Measurements from ENCODE around the gene GHRHR. TPM values are rescaled to one million over a fixed set of nuclear protein-coding genes. Genes with fewer than 3 reads are reported as not detected.

Gene GHRHR
- total RNA-seq, 2 experiments from 2014 or later, result not detected

DNA sequence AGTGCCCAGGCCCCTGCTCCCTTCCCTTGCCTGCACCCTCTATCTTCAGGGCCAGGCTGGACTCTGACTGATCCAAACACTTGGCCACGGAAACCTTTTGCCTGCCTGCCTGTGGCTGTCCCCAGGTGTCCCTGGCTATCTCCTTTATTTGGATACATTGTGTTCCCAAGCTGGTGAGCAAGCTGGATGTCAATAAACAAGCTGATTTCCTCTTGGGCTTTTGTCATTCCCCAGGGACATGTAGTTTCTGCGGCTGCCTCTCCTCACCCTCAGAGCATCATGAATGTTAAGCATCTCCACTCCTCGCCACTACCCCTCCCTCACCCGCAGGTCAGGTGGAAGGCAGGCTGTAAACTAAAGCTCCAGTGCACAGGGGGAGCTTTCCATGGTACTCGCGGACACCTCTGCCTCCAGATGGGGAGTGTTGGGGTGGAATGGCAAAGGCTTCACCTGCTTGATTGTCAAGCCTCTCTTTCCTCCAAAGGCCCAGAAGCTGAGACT is 6.9 kb downstream of the GHRHR start:
- no peak for ATAC-seq
- Mint-ChIP-seq H3K4me3 (no peak overlapping the region), H3K27ac (no peak overlapping the region), H3K4me1 (peaks cover 2% of the 10 kb centered on the region), H3K27me3 (peaks cover 22% of the 10 kb centered on the region), H3K9me3 (ENCODE audit: low read depth) (no peaks in the 10 kb centered on the region), H3K36me3 (ENCODE audit: low read depth) (no peaks in the 10 kb centered on the region)
- CTCF ChIA-PET, result interaction anchor here (0.7 to 1.5 kb wide), 5 partner anchors 13 to 152 kb away, joined by 3 to 5 read pairs (median 4); no protein-coding TSS in a partner anchor
- POLR2A ChIA-PET, result no interaction called here
- intact Hi-C loops (cut with DNase I, micrococcal nuclease), result loop anchor here in 1 of 2 experiments (10.0 kb wide), 1 partner anchor 266 kb away; no protein-coding TSS in a partner anchor
- DNase-seq, result no peak

- H3K9me3 Mint-ChIP-seq (ENCODE audit: low read depth), result no peaks in the 10 kb centered on the region
- H3K4me3 Mint-ChIP-seq, result no peak overlapping the region
- no peaks in the 10 kb centered on the region for H3K36me3 Mint-ChIP-seq (ENCODE audit: low read depth)
- DNase-seq, result no peak
- peaks cover 22% of the 10 kb centered on the region for H3K27me3 Mint-ChIP-seq
- ATAC-seq, result no peak
- CTCF ChIA-PET, result interaction anchor here (0.5 to 1.4 kb wide), 6 partner anchors 12 to 466 kb away, joined by 3 to 5 read pairs (median 4); no protein-coding TSS in a partner anchor
- no peak overlapping the region for H3K27ac Mint-ChIP-seq
- intact Hi-C loops (cut with DNase I, micrococcal nuclease), result loop anchor here in 1 of 2 experiments (10.0 kb wide), 1 partner anchor 267 kb away; no protein-coding TSS in a partner anchor
- POLR2A ChIA-PET, result no interaction called here
- H3K4me1 Mint-ChIP-seq, result peaks cover 2% of the 10 kb centered on the region
Observed at GRCh38 chr7:30971440-30971839, 7.7 kb downstream of the GHRHR start.

DNA sequence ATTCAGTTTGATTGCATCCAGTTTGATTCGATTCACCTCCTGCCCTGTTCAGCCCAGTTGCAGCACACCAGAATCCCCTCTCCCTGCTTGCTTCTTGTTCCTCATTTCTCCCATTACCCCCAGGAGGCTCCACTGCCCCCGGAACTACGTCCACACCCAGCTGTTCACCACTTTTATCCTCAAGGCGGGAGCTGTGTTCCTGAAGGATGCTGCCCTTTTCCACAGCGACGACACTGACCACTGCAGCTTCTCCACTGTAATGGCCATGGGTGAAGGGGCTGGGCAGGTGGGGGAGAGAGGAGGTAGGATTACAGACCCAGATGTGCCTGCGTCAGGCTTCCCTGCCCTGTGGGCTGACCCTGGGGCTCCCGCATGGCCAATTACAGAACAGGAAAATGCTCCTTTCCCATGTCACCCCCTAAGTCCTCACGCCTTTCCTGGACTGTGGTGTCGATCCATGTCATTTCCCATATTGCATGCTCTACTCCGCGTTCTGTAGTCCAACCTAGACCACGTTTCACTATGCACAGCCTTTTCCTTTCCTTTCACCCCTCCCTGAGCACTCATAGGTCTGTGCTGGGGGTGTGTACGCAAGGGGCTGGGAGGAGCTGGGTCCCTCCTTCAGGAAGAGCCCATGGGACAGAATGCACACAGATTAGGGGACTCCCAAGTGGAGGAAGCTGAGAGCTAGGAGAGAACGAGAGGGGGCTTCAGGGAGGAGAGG is 8.2 kb downstream of the GHRHR start:
- no peak overlapping the region for H3K27ac Mint-ChIP-seq
- no peak for DNase-seq
- no peaks in the 10 kb centered on the region for H3K9me3 Mint-ChIP-seq (ENCODE audit: low read depth)
- intact Hi-C loops (cut with DNase I, micrococcal nuclease), result loop anchor here in 1 of 2 experiments (10.0 kb wide), 1 partner anchor 267 kb away; no protein-coding TSS in a partner anchor
- no peaks in the 10 kb centered on the region for H3K36me3 Mint-ChIP-seq (ENCODE audit: low read depth)
- peaks cover 2% of the 10 kb centered on the region for H3K4me1 Mint-ChIP-seq
- no peak for ATAC-seq
- peaks cover 25% of the 10 kb centered on the region for H3K27me3 Mint-ChIP-seq
- ChIA-PET POLR2A (interaction anchor here (0.6 kb wide), 1 partner anchor 11 kb away, joined by 3 read pairs; no protein-coding TSS in a partner anchor), CTCF (interaction anchor here (0.5 to 2.7 kb wide), 4 partner anchors 20 to 466 kb away, joined by 3 to 14 read pairs (median 4); no protein-coding TSS in a partner anchor)
- H3K4me3 Mint-ChIP-seq, result no peak overlapping the region

DNA sequence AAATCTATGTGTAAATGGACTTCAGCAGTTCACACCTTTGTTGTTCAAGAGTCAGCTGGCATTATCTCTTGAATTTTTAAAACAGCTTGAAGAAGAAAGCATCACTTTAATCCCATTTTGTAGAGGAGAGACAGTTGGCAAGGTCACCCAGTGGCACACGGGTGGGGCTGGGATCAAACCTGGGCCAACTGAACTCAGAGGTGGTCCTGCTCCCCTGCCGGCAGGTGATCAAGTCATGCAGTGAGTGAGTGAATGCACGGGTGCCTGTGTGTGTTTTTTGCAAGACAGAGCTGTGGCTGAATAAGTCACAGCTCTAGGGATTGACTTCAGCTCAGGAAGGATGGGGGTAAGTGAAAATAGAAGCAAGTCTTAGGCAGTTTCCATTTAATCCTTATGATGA is 9.5 kb downstream of the GHRHR start:
- Mint-ChIP-seq H3K4me1 (peaks cover 2% of the 10 kb centered on the region), H3K9me3 (ENCODE audit: low read depth) (no peaks in the 10 kb centered on the region), H3K27me3 (peaks cover 26% of the 10 kb centered on the region), H3K36me3 (ENCODE audit: low read depth) (no peaks in the 10 kb centered on the region), H3K4me3 (no peak overlapping the region), H3K27ac (no peak overlapping the region)
- intact Hi-C loops (cut with DNase I, micrococcal nuclease), result loop anchor here in 1 of 2 experiments (10.0 kb wide), 1 partner anchor 268 kb away; no protein-coding TSS in a partner anchor
- ATAC-seq, result no peak
- POLR2A ChIA-PET, result no interaction called here
- no peak for DNase-seq
- CTCF ChIA-PET, result interaction anchor here (0.6 to 2.7 kb wide), 3 partner anchors 10 to 101 kb away, joined by 3 to 14 read pairs (median 10); no protein-coding TSS in a partner anchor

GRCh38 chr7:30973791-30974604 is 10.2 kb downstream of the GHRHR start:
- ChIA-PET CTCF (interaction anchor here (2.3 to 2.7 kb wide), 2 partner anchors 9 to 35 kb away, joined by 10 to 14 read pairs; no protein-coding TSS in a partner anchor), POLR2A (no interaction called here)
- Mint-ChIP-seq H3K4me1 (peaks cover 2% of the 10 kb centered on the region), H3K9me3 (ENCODE audit: low read depth) (no peaks in the 10 kb centered on the region), H3K27me3 (peaks cover 26% of the 10 kb centered on the region), H3K27ac (no peak overlapping the region), H3K4me3 (no peak overlapping the region), H3K36me3 (ENCODE audit: low read depth) (no peaks in the 10 kb centered on the region)
- ATAC-seq, result no peak
- intact Hi-C loops (cut with DNase I, micrococcal nuclease), result loop anchor here (1.0 to 10.0 kb wide), 3 partner anchors 35 to 269 kb away; no protein-coding TSS in a partner anchor
- no peak for DNase-seq

DNA sequence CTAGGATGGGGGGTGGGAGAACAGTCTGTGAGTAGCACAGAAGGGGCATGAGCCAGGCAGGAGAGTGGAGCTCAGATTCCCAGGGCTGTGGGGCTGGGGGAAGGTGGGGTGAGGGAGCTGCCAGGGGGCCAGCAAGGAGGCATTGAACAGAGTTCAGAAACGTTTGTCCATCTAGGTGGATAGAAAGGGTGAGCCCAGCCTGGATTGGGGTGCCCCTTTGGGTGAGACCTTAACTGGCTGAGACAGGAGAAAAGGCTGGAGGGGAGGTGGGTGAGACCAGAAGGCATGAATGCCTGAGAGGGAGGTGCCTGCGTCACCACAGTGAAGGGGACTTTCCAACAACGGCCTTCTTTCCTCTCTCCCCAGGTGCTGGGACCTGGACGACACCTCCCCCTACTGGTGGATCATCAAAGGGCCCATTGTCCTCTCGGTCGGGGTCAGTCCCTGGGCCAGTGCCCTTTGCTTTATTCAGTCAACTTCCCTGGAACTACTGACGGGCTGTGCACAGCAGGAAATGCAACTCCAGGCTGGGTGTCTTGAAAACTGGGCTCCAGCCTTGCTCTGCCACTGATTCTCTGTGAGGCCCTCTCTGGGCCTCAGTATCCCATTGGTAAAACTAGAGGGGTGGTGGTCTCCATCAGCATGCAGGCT is 11.0 kb downstream of the GHRHR start:
- Mint-ChIP-seq H3K27me3 (peaks cover 26% of the 10 kb centered on the region), H3K4me3 (no peak overlapping the region), H3K36me3 (ENCODE audit: low read depth) (no peaks in the 10 kb centered on the region), H3K4me1 (peaks cover 2% of the 10 kb centered on the region), H3K9me3 (ENCODE audit: low read depth) (no peaks in the 10 kb centered on the region), H3K27ac (no peak overlapping the region)
- intact Hi-C loops (cut with DNase I, micrococcal nuclease), result loop anchor here (1.0 to 10.0 kb wide), 4 partner anchors 36 to 270 kb away; no protein-coding TSS in a partner anchor
- CTCF ChIA-PET, result interaction anchor here (0.7 to 2.7 kb wide), 4 partner anchors 9 to 217 kb away, joined by 3 to 14 read pairs (median 7); no protein-coding TSS in a partner anchor
- DNase-seq, result peak; percentile 81
- POLR2A ChIA-PET, result no interaction called here
- peak; percentile 95 for ATAC-seq

DNA sequence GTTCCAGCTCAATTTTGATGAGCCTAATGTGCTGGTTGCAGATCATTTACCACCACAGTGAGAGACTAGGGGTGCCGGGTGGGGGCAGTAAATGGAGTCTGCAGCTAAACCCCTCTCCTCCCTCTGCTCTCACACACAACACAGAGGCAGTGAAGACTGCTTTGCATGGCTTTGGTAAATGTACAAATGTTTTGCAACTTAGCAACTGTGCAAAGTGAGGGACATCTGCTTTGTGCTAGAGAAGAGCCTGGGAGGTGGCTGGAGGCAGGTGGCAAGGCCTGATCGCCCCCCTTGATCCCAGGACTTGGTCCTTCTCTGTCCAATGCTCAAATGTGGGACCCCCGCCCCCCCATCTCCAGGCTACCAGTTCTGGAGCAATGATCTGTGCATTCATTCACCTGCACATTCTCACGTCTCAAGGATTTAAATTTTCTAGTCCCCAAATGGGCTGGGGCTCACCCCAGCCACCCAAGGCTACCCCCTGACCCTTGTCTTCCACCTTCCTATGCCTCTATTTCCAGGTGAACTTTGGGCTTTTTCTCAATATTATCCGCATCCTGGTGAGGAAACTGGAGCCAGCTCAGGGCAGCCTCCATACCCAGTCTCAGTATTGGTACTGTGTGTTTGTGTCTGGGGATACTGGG is 11.6 kb downstream of the GHRHR start:
- peaks cover 28% of the 10 kb centered on the region for H3K27me3 Mint-ChIP-seq
- no peaks in the 10 kb centered on the region for H3K9me3 Mint-ChIP-seq (ENCODE audit: low read depth)
- CTCF ChIA-PET, result interaction anchor here (0.7 to 0.8 kb wide), 4 partner anchors 11 to 1182 kb away, joined by 3 to 6 read pairs (median 4); no protein-coding TSS in a partner anchor
- DNase-seq (no peak), ATAC-seq (no peak)
- H3K36me3 Mint-ChIP-seq (ENCODE audit: low read depth), result no peaks in the 10 kb centered on the region
- intact Hi-C loops (cut with DNase I, micrococcal nuclease), result loop anchor here (1.0 to 10.0 kb wide), 3 partner anchors 37 to 271 kb away; no protein-coding TSS in a partner anchor
- peaks cover 2% of the 10 kb centered on the region for H3K4me1 Mint-ChIP-seq
- POLR2A ChIA-PET, result no interaction called here
- no peak overlapping the region for H3K4me3 Mint-ChIP-seq
- H3K27ac Mint-ChIP-seq, result no peak overlapping the region

DNA sequence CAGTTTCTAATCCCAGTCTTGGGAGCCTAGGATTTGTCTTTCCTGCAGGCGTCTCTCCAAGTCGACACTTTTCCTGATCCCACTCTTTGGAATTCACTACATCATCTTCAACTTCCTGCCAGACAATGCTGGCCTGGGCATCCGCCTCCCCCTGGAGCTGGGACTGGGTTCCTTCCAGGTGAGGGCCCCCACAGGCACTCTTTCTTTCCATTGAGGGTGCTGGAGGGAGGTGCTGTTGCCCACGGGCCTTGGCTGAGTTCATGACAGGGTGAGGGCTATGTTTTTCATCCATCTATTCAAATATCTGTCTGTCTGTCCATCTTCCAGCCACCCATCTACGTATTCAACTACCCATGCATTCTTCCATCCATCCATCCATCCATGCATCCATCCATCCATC is 12.6 kb downstream of the GHRHR start:
- H3K4me1 Mint-ChIP-seq, result peaks cover 2% of the 10 kb centered on the region
- H3K36me3 Mint-ChIP-seq (ENCODE audit: low read depth), result no peaks in the 10 kb centered on the region
- no peak overlapping the region for H3K27ac Mint-ChIP-seq
- no peaks in the 10 kb centered on the region for H3K9me3 Mint-ChIP-seq (ENCODE audit: low read depth)
- ATAC-seq, result no peak
- peaks cover 24% of the 10 kb centered on the region for H3K27me3 Mint-ChIP-seq
- no peak overlapping the region for H3K4me3 Mint-ChIP-seq
- ChIA-PET CTCF (interaction anchor here (0.6 to 1.0 kb wide), 2 partner anchors 41 to 171 kb away, joined by 3 read pairs; no protein-coding TSS in a partner anchor), POLR2A (no interaction called here)
- intact Hi-C loops (cut with DNase I, micrococcal nuclease), result loop anchor here in 1 of 2 experiments (10.0 kb wide), 1 partner anchor 272 kb away; no protein-coding TSS in a partner anchor
- DNase-seq, result no peak

GRCh38 chr7:30977222-30977621 is 13.5 kb downstream of the GHRHR start:
- intact Hi-C loops (cut with DNase I, micrococcal nuclease), result loop anchor here in 1 of 2 experiments (10.0 kb wide), 1 partner anchor 272 kb away; no protein-coding TSS in a partner anchor
- DNase-seq, result no peak
- Mint-ChIP-seq H3K27me3 (peaks cover 23% of the 10 kb centered on the region), H3K36me3 (ENCODE audit: low read depth) (no peaks in the 10 kb centered on the region), H3K9me3 (ENCODE audit: low read depth) (no peaks in the 10 kb centered on the region), H3K27ac (no peak overlapping the region), H3K4me3 (no peak overlapping the region), H3K4me1 (peaks cover 2% of the 10 kb centered on the region)
- ChIA-PET CTCF (interaction anchor here (0.9 kb wide), 1 partner anchor 145 kb away, joined by 5 read pairs; no protein-coding TSS in a partner anchor), POLR2A (no interaction called here)
- no peak for ATAC-seq

DNA sequence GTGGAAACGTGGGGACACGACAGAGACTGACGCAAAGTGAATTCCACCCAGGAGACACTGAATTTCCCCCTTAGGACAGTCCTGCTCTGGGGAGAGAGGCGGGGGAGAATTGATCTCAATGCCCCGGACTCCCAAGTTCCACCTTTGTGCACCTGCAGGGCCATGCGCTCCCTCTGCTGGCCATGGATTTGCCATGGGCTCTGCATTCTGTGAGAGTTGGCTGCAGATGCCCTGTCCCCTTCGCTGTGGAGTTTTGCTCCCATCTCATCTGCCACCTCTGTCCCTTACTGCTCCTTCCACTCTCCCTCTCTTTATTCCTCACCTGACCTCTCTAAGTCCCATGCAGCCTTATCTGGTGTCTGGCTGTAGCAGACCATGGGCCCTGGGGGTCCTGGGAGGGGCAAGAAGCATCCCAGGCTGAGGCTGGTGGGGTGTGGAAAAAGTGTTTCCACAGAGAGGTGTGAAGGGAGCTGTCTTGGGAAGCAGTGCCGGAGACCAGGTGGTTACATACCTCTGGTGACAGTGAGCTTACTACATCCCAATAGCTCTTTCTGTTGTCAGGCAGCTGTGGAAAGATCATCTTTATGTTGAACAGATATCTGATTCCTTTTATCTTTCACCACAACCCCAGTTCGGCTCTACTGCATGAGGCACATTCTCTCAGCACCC is 14.3 kb downstream of the GHRHR start:
- Mint-ChIP-seq H3K27me3 (peaks cover 19% of the 10 kb centered on the region), H3K9me3 (ENCODE audit: low read depth) (no peaks in the 10 kb centered on the region), H3K4me3 (no peak overlapping the region), H3K36me3 (ENCODE audit: low read depth) (no peaks in the 10 kb centered on the region), H3K27ac (no peak overlapping the region), H3K4me1 (peaks cover 2% of the 10 kb centered on the region)
- ATAC-seq (no peak), DNase-seq (peak; percentile 51)
- intact Hi-C loops (cut with DNase I, micrococcal nuclease), result loop anchor here in 1 of 2 experiments (10.0 kb wide), 1 partner anchor 273 kb away; no protein-coding TSS in a partner anchor
- ChIA-PET POLR2A (no interaction called here), CTCF (interaction anchor here (0.9 to 1.6 kb wide), 2 partner anchors 144 to 145 kb away, joined by 5 to 9 read pairs; no protein-coding TSS in a partner anchor)

Data from activated CD4-positive, alpha-beta T cell treated with anti-CD3 and anti-CD28 coated beads for 36 hours (primary cell).